A204.1 (cell line): ENCODE results near the gene YIPF3.
"Not testable (repeated sequence)": the region's sequence is repeated elsewhere in the genome, so short reads cannot be mapped to it uniquely, and the experiment has no call there.

Experiments used
- FAIRE-seq: peaks from 2 replicates; lab custom pipeline; 2012; peaks lifted over from hg19 to GRCh38; lab: Jason Lieb, UNC

Gene YIPF3

DNA sequence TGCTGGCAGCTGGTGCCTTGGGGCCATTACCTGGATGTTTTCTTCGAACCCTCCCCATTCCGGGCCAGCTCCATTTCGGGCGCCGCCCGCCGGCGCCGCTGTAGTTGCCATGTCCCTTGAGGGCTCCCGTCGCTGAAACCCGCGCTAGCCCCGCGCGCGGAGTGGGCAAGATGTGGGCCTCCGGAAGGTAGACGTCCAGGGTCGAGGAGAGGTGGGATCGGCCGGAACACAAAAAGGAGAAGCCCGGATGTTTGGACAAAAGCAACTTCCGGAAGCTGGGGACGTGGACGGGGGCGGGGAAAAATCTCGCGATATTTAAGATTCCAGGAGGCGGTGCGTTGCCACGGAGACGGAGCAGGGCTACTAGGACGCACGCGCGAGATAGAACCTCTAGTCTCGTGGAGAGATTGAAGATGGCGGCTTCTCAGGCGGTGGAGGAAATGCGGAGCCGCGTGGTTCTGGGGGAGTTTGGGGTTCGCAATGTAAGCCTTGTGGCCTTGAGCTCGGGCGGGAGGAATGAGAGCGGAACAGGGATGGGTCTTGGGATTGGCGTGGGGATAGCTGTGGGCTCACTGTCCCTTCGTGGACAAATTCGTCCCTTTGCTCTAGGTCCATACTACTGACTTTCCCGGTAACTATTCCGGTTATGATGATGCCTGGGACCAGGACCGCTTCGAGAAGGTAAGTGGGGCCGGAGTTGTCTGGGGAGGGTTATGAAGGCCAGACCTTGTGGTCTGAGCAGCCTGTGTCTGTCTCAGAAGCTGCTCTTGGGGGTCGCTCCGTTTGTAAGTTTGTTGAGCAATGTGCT is at the start of gene YIPF3, which contains the start of gene POLR1C:
TSS of gene YIPF3 (minus strand) at position 230 of the 808 bp plus-strand sequence. CDS start at position 111, 119 bp downstream.
TSS of gene POLR1C (plus strand) at position 393 of the 808 bp plus-strand sequence. CDS start at position 414, 21 bp downstream.
- peak; percentile 89 for FAIRE-seq

DNA sequence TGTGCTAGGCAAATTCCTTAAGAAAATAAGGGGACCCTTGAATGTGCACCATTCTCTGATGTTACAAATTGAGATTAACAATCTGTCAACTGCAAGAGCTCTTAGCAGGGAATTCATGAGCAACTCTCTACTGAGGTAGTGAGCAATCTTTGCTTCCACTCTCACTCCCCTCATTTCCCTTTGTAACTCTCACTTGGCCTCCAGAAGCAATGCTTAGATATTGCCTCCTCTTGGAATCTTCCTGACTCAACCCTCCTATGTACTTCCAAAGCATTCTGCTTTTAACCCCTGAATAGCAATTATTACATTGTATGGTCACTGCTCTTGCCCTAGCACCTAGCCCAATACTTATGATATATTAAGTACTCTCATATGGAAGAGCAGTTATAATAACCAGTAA is 42.6 kb upstream of the YIPF3 start:
- FAIRE-seq, result no peak

DNA sequence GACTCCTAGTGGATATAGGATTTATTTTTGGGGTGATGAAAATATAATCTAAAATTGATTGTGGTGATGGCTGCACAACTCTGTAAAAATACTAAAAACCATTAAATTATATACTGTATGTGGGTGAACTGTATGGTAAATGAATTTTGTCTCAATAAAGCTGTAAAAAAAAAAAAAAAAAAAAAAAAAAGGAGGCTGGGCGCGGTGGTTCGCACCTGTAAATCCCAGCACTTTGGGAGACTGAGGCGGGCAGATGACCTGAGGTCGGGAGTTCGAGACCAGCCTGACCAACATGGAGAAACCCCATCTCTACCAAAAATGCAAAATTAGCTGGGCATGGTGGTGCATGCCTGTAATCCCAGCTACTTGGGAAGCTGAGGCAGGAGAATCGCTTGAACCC is 40.9 kb upstream of the YIPF3 start:
- not testable (repeated sequence) for FAIRE-seq

DNA sequence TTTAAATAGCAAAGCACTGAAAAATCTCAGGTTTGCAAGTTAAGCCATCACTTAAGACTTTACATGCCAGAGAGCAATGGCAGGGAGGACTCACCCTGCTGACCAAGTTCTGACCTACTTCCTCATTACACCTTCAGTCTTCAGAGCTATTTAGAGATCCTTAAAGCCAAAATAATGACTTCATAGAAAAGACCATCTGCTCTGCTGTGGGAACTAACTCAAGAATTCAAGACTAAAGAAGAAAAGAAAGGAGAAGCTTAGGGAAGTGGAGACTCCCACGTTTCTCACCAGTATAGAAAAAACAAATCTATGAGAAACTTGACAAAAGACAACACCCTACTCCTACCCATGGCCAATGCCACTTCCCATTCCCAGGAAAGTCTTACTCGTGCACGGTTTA is 30.5 kb upstream of the YIPF3 start:
- no peak for FAIRE-seq

DNA sequence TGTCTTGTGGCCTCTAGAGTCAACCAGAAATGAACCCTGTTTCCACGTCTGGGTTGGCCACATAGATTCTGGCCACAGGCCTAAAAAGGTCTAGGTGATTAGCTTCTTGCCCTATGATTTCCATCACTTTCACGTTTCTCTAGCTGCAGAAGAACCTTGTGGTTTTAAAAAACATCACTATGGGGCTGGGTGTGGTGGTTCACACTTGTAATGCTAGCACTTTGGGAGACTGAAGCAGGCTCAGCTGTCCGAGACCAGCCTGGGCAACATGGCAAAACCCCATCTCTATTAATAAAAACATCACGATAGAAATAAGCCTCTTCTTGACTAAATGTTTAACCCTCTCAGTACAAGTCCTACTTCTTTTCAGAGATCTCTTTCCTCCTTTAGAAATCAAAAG is 27.7 kb upstream of the YIPF3 start:
- FAIRE-seq, result no peak

DNA sequence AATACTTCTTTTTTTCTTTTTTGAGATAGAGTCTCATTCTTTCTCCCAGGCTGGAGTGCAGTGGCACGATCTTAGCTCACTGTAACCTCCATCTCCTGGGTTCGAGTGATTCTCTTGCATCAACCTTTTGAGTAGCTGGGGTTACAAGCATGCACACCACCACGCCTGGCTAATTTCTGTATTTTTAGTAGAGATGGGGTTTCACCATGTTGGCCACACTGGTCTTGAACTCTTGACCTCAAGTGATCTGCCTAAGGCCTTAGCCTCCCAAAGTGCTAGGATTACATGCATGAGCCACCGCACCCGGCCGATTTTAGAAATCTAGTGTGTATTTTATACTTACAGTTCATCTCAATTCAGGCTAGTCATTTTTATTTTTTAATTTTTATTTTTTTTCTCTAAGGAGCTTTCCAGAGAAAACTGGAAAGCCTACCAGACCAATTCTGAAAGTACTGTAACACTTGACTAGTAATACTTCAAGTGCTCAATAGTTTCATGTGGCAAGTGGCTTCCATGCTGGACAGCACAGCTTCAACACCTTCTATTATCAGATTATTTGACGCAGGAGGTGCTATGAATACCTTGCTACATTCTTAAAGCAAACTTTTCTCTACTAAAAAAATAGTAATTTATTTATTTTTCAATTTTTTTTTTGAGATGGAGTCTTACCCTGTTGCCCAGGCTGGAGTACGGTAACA is 25.2 kb upstream of the YIPF3 start:
- FAIRE-seq, result no peak

DNA sequence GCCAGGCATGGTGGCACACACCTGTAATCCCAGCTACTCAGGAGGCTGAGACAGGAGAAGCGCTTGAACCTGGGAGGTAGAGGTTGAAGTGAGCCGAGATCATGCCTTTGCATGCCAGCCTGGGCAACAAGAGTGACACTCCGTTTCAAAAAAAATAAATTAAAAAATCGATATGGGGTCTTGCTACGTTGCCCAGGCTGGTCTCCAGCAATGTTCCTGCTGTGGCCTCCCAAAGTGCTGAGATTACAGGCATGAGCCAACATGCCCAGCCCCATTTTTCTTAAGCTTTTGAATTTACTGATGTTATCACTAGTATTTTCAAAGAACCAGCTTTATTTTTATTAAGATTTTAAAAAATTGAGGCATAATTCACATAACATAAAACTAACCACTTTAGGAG is 23.8 kb upstream of the YIPF3 start:
- no peak for FAIRE-seq

DNA sequence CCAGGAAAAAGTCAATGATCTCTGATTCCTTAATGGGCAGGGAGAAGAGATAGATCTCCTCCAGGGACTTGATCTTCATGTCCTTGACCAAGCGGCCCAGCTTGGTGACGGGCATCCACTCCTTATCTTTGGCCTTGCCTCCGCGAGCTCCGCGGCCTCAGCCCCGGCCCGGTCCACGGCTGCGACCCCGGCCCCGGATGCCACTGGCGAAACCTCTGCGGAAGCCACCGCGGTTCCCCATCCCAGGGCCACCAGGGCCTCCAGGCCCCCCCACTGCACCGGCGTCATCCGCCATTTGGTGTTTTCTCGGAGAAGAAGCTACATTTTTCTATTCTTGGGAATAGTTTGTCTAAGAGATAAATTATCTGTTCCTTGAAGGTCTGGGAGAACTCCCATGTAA is 22.7 kb upstream of the YIPF3 start:
- not testable (repeated sequence) for FAIRE-seq

DNA sequence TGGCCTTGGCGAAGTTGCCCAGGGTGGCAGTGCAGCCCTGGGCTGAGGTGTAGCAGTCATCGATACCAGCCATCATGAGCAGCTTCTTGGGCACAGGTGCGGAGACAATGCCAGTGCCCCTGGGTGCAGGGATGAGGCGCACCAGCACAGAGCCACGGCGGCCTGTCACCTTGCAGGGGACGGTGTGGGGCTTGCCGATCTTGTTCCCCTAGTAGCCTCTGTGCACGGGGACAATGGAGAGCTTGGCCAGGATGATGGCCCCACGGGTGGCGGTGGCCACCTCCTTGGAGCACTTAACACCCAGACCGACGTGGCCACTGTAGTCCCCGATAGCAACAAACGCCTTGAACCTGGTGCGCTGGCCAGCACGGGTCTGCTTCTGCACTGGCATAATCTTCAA is 22.3 kb upstream of the YIPF3 start:
- not testable (repeated sequence) for FAIRE-seq

DNA sequence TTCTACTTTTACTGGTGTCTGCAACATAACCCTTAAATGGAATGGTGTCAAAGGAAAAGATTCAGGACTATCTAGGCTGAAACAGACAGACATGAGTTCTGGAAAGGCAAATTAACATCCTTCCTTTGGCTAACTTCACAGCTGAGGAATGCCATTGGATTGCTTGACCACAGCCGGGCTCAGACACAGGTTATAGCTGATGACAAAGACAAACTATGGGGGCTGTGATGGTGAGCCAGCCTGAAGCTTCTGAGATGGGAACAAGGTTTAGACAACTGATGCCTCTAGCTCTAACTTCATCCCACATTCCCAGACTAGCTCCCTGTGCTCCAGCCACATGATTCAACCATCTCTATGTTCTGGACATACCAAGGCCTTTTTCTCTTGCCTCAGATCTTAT is 15.5 kb upstream of the YIPF3 start:
- no peak for FAIRE-seq

DNA sequence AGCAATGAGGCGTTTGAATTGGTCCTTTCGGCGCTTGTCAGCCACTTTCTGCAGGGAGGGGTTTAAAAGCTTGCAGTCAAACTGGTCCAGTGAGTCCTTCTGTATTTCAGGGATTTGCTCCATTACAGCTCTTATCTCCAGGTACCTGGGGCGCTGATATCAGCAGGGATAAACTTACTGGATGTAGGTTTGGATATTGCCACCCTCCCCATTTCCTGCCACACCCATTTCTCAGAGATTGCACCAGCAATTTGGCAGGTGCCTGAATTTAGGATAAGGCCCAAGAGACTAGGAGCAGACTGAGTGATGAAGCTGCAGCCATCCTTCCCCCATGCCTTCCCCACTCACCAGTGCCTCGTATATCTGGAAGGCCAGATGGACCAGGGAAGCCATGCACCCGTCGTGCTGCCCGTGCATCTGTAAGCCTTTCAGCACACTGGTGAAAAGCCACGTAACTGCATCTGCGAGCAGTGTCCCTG is 7.8 kb upstream of the YIPF3 start:
- no peak for FAIRE-seq

DNA sequence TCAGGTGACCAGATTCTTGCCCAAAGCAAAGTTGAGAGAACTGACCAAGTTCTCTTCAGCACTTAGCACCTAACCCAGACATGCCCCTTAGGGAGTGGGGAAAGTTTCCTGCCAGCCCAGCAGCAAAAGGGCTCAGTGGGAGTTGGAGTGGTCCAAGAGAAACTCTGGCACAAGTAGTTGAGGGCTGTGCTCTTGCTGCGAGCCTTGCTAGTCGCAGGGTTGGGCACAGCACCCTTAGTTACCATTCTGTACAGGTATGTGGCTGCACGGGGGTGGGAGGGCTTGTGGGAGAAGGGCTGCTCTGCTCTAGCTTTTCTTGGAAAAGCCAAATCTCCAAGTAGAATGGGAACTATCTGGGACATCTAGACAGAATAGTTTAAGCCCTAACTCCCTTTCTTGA is 6.6 kb upstream of the YIPF3 start:
- FAIRE-seq, result no peak

DNA sequence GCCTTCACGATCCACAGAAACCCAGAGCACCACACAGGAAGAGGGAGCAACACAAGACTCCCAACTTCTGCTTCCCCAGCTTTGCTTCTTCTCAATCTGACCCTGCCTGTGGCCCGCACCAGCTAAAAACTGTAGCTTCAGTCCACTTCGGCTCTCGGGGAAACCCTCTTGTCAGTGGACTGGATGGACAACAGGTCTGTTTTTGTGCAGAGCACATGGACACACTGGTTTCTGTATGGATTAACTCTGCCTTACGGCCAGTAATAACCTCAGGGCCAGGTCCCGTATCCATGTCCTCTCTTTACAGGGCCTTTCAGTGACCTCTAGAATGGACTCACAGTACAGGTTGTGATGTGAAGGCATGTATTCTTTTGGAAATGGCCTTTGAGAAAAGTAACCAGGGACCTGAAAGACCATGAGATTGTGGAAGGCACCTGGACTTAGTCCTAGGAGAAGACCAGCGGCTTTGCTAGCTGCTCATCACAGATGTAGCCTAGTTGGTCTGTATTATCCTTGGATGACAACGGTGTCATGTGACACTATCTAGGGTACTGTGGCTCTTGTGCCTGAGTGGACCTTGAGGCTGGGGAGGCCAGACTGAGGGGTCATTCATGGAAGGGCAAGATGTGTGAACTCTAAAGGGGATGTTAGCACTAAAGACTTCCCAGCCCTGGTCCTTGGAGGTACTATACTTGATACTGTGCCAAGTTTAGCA is 6.0 kb upstream of the YIPF3 start:
- no peak for FAIRE-seq

DNA sequence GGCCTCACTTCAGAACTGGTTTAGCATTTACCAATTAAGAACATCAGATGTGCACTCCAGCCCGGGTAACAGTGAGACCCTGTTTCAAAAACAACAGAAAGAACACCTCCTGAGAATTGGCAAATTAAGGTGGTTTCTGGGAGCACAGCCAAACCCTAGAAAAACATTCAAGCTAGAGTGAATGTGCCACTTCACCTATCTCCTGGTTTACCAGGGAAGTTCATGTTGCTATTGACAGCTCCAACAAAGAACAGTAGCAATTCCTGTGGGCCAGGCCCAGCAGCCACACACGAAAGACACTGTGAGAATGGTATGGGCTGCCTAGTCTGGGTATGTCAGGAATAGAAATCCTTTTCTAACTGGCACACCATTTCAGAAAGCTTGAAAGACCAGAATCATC is 5.1 kb upstream of the YIPF3 start:
- no peak for FAIRE-seq

DNA sequence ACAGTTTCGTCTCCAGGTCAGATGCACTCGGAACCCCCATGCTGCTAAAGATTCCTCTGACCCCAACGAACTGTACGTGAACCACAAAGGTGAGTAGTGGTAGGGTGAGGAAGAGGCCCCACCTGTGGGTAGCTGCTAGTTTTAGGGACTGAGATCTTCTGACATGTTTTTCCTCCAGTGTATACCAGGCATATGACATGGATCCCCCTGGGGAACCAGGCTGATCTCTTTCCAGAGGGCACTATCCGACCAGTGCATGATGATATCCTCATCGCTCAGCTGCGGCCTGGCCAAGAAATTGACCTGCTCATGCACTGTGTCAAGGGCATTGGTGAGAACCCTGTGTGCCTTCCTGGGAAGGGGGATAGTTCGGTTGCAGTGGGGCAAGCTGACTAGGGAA is 3.4 kb upstream of the YIPF3 start:
- no peak for FAIRE-seq

DNA sequence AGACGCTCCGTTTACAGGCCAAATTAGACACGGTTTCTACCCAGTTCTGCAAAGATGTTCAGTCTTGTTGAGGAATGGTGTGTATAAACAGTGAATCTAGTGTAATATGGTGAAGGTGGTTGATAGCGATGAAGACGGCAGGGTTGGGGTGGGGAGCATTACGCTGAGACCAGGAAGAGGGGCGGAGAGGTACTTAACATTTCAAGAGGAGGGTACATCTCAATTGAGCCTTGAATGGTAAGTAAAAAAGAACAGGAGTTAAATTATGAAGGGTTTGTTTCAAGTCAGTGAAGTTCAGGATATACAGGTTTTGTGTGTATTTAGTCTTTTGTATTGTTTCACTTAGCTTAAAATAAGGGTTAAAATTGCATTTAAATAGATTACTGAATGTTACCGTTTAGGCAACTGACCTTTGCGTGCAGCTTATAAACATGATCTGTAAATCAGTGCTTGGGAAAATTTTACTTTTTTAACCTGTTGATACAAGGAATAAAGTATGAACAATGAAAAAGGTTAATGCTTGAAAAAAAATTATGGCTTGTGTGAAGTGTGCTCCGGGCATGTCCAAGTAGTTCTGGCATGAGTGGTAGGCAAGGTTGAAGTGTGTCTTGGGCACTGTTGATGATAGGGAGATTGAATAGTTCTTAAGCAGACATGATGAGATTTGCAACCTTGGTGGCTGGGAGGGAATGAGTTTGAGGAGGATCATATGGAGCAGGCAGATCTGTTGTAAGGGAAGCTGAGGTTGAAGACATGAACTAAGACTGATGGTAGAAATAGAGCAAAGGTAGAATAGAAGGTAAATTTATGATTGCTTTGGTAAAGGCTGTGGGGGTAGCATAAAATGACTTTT is 1.0 kb upstream of the YIPF3 start:
- FAIRE-seq, result no peak

DNA sequence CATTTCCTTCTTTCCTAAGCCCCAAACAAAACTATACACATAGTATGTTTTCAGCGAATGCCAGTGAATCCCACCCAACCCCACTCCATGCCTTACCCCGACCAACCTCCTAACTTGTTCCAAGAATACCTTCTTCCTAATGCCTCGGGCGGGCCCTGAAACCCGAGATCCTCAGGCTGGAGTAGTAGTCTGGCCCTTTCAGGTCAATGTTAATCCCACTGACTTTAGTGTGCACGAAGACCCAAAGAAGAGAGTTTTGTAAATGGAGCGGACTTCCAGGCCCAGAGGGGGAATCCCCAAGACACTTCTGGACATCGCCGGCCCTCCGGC is 394 bp downstream of the YIPF3 start:
- FAIRE-seq, result no peak

DNA sequence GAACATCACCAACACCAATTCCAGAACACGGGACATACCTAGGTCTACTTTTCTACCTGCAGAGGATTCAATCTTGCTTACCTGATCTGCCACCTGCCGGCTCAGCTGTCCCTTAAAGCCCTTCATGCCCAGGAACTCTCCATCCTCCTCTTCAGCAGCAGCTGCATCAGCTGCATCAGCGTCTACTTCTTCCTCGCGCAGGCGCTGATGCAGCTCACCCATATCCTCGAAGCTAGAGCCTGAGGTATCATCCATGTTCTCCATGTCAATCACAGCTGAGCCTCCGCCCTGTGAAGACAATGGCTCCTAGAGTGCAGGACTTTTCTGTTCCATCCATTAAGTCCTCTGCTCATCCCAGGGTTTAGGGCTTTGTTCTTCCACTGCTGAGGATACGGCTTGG is 918 bp downstream of the YIPF3 start:
- no peak for FAIRE-seq

DNA sequence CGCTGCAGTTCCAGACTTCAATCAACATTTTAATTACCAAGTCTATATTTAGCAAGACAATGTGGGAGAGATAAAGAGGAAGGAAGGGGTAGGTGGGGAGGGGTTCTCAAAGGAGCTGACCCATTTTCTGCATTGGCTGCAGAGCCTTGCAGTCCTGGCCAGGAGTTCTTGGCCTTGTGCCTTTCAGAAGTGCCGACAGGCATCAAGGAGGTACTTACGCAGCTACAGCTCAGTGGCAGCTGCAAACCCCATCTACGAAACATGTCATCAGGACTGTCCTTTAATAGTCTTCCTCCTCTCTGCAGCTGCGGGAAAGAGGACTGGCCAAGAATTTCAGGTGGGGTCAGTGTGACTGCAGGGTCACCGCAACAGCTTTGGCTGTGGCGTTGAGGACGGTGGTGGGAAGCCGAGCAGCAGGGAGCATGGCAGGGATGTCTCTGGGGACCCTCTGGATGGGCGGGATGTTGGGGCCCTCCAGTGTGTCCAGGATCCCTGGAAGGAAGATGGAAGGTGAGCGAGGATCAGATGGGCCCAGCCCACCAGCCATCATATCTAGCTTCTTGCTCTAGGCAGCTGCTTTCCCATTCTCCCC is 4.8 kb downstream of the YIPF3 start:
- no peak for FAIRE-seq

DNA sequence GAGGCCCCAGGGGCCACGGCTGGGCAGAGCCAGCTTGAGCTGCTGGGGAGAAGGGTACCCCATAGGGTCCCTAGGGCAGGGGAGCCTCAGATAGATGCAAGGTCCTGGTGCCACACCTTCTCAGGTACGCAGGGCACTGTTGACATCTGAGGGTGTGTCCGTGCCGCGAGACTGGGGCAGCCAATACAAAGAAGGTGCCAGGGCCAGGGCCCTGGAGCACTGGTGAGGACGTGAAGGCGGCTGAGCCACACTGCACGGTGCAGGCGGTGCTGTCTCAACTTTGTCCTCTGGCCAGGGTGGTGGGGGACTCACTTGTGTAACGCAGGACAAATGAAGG is 5.9 kb downstream of the YIPF3 start:
- no peak for FAIRE-seq

DNA sequence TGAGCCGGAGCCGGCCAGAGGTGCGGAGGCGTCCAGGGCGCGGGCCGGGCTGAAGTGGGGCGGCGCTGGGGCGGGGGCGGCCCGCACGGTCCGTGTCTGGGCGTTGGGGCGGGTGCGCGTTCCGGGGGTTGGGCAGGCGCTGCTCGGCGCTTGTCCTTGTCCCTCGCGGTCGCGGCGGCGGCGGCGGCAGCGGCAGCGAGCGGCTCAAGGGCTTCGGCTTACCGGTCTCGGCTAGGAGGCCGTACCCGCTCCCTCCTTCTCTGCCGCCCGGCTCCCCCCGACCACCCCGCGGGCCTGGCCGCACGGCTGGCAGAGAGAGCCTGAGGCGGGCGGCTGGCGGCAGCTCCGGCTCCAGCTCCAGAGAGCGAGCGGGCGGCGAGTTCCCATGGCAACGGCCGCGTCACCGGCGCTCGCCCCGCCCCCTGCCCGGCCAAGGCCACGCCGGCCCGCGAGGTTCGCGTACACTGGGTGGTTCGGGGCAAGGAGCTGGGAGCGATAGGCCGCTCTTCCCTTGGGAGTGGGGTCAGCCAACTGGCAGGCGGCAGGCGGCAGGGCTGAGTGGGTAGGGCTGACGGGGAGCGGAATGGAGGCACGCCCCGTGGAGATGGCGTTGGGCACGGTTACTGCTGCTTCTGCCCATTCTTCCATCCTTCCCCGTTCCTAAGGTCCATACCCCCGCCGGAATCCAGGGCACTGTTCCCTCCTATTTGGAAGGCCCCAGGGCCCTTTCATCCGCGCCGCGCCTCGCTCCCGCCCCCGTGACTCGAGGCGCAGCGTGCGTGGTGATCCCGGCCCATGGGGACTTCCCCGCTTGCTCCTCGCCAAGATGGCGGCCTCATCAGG is 6.5 kb downstream of the YIPF3 start, which contains the start of gene LRRC73:
TSS of gene LRRC73 (minus strand) at position 363 of the 843 bp plus-strand sequence. CDS start 561 bp downstream, outside the sequence.
- FAIRE-seq, result no peak
